ENCODE data around the gene TSGA10.
"Not testable (repeated sequence)": the region's sequence is repeated elsewhere in the genome, so short reads cannot be mapped to it uniquely, and the experiment has no call there.

The TSGA10 gene

GRCh38 chr2:99067871-99068625, 86.7 kb downstream of the TSGA10 start:
- no peak for DNase-seq

GRCh38 chr2:99066075-99066958, 88.4 kb downstream of the TSGA10 start:
- no peak for DNase-seq

GRCh38 chr2:99049187-99049586, 105.6 kb downstream of the TSGA10 start:
- DNase-seq, result not testable (repeated sequence)

GRCh38 chr2:99040736-99041300, 113.9 kb downstream of the TSGA10 start:
- DNase-seq, result not testable (repeated sequence)

- no peak for DNase-seq
These were observed 118.8 kb downstream of the TSGA10 start for GRCh38 chr2:99035920-99036319.

- no peak for DNase-seq
These were observed 122.0 kb downstream of the TSGA10 start for GRCh38 chr2:99032786-99033185.

- DNase-seq, result no peak
These were observed 122.7 kb downstream of the TSGA10 start for GRCh38 chr2:99032001-99032400.

- no peak for DNase-seq
These were observed 123.3 kb downstream of the TSGA10 start for GRCh38 chr2:99031481-99031880.

GRCh38 chr2:99028558-99028957, 126.2 kb downstream of the TSGA10 start:
- DNase-seq, result no peak

- DNase-seq, result no peak
These were observed 126.9 kb downstream of the TSGA10 start for GRCh38 chr2:99027856-99028255.

GRCh38 chr2:99000708-99001107, 154.0 kb downstream of the TSGA10 start:
- no peak for DNase-seq

- not testable (repeated sequence) for DNase-seq
These were observed 166.0 kb downstream of the TSGA10 start for GRCh38 chr2:98988695-98989094.

- DNase-seq, result no peak
These were observed 168.7 kb downstream of the TSGA10 start for GRCh38 chr2:98985905-98986666.

- no peak for DNase-seq
These were observed 179.1 kb downstream of the TSGA10 start for GRCh38 chr2:98975611-98976010.

GRCh38 chr2:98972582-98973167, 182.1 kb downstream of the TSGA10 start:
- DNase-seq, result no peak

- DNase-seq, result no peak
These were observed 194.8 kb downstream of the TSGA10 start for GRCh38 chr2:98959810-98960507.

- no peak for DNase-seq
These were observed 201.8 kb downstream of the TSGA10 start for GRCh38 chr2:98952966-98953365.

- DNase-seq, result no peak
These were observed 205.6 kb downstream of the TSGA10 start for GRCh38 chr2:98948956-98949739.

GRCh38 chr2:98947554-98947953, 207.2 kb downstream of the TSGA10 start:
- DNase-seq, result no peak

All from activated CD8-positive, alpha-beta memory T cell treated with anti-CD3 and anti-CD28 coated beads for 24 hours (primary cell).